ENCODE data around the gene ZNF512B.

DNA sequence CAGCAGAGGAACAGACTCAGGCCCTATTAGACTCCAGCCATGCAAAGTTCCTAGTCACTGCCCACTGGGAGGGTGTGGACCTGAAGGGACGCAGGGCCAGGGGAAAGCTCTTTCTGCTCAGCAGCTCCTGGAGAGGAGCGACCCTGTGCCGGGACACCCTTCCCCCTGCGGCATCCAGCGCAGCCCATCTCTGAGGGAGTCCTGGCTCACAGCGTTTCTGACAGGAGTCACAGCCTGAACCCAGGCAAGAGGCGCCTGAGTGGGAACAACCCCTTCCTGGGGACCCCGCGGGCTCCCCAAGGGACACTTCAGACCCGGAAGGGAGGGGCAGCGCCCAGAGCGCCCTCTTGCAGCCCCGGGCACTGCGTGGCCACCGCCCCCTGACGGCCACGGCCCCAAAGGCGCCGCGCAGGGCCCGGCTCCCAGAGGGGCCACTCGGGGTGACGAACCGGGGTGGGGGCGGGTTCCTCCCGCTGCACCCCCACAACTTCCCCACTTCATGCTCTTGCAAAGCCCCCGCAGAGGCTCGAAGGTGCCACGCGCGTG lies 14.4 kb downstream of the ZNF512B start:
- TF ChIP-seq, protein P1, sequence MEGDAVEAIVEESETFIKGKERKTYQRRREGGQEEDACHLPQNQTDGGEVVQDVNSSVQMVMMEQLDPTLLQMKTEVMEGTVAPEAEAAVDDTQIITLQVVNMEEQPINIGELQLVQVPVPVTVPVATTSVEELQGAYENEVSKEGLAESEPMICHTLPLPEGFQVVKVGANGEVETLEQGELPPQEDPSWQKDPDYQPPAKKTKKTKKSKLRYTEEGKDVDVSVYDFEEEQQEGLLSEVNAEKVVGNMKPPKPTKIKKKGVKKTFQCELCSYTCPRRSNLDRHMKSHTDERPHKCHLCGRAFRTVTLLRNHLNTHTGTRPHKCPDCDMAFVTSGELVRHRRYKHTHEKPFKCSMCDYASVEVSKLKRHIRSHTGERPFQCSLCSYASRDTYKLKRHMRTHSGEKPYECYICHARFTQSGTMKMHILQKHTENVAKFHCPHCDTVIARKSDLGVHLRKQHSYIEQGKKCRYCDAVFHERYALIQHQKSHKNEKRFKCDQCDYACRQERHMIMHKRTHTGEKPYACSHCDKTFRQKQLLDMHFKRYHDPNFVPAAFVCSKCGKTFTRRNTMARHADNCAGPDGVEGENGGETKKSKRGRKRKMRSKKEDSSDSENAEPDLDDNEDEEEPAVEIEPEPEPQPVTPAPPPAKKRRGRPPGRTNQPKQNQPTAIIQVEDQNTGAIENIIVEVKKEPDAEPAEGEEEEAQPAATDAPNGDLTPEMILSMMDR (conservative IDR thresholded peaks at IDR 0.05; ENCODE audit: low read length) = peak; percentile 52
- TF ChIP-seq EZH2phosphoT487 (IDR thresholded peaks at IDR 0.05; ENCODE audit: borderline replicate concordance, low read depth, low read length) = no peak
